HepG2 (cell line): Measurements from ENCODE around the gene SULT4A1. TPM values are rescaled to one million over a fixed set of nuclear protein-coding genes. Genes with fewer than 3 reads are reported as not detected.

Source experiments
- ATAC-seq: fragments of 200-7000 bp; cut with Tn5 transposase; 3 replicates; pipeline ENCODE4 v1.9.1; 2020; ENCODE audit warnings: mild to moderate bottlenecking, moderate library complexity
- BruUV-seq: library from RNA; stranded (reverse); fragments of 400-500 nt; replicated peaks from 2 replicates; lab custom pipeline; 2021; lab: Mats Ljungman, UMichigan
- CTCF ChIA-PET: fragments of 300-600 bp; formaldehyde crosslinking; extraction: SDS; loops from one replicate; lab custom pipeline; 2021; ENCODE audit warnings: low total read pairs, inconsistent platforms, low intra/inter-chr PET ratio; lab: Yijun Ruan, JAX
- POLR2A ChIA-PET: fragments of 350-600 bp; sonication (Branson Sonifier 250); formaldehyde crosslinking; loops from one replicate; lab custom pipeline; 2020; ENCODE audit warnings: antibody characterized with exemption, inconsistent platforms; lab: Yijun Ruan, JAX
- DNase-seq: peaks from one replicate; pipeline ENCODE4 v3.0.0-alpha.2; 2015; ENCODE audit warnings: low spot score
- FAIRE-seq: peaks from 3 replicates; lab custom pipeline; 2011; peaks lifted over from hg19 to GRCh38; lab: Jason Lieb, UNC
- H2AFZ ChIP-seq: one replicate; pipeline ENCODE4 v1.6.1; 2011; ENCODE audit warnings: low read length, inconsistent platforms
- H3K27ac ChIP-seq: fragments of 300-600 bp; 3 replicates; pipeline ENCODE4 v1.8.0; 2011; ENCODE audit warnings: mixed run types, mild to moderate bottlenecking, mixed read lengths, low read length, inconsistent platforms; ENCODE audit not compliant: insufficient read depth; ENCODE audit errors: extremely low read length
- H3K27me3 ChIP-seq, 2 experiments: fragments of 200-600 bp in 1 of 2; 2 replicates in 1 of 2; 3 replicates in 1 of 2; pipeline versions ENCODE4 v1.6.0 to v1.8.0; 2011; ENCODE audit warnings: low read length in 2 of 2, mild to moderate bottlenecking in 2 of 2, moderate library complexity in 2 of 2, inconsistent platforms in 1 of 2; ENCODE audit not compliant: insufficient read depth in 2 of 2, control insufficient read depth in 1 of 2
- H3K36me3 ChIP-seq, 2 experiments: fragments of 200-600 bp in 1 of 2; replicated peaks in 1 of 2; 2 replicates in 1 of 2; 3 replicates in 1 of 2; pipeline versions ENCODE4 v1.5.1 to v1.8.0; 2011; ENCODE audit warnings: low read length in 2 of 2, inconsistent platforms in 1 of 2; ENCODE audit not compliant: insufficient read depth in 2 of 2, control insufficient read depth in 1 of 2
- H3K4me1 ChIP-seq: 2 replicates; pipeline ENCODE4 v1.5.1; 2012; ENCODE audit warnings: low read length, inconsistent platforms; ENCODE audit not compliant: insufficient read depth
- H3K4me2 ChIP-seq: 2 replicates; pipeline ENCODE4 v1.6.0; 2011; ENCODE audit warnings: low read depth, low read length, inconsistent platforms
- H3K4me3 ChIP-seq, 3 experiments: fragments of 200-600 bp in 1 of 3; sonication (generic), shearing (Covaris generic) in 1 of 3; replicated peaks in 1 of 3; 2 replicates each; pipeline ENCODE4 v1.5.1; 2011 to 2016; ENCODE audit warnings: low read length in 3 of 3, inconsistent platforms in 2 of 3, low read depth in 2 of 3, mild to moderate bottlenecking in 2 of 3, control low read depth in 1 of 3, mixed read lengths in 1 of 3; ENCODE audit not compliant: insufficient read depth in 1 of 3
- H3K79me2 ChIP-seq: one replicate; pipeline ENCODE4 v1.6.1; 2011; ENCODE audit warnings: low read length, inconsistent platforms; ENCODE audit not compliant: insufficient read depth
- H3K9ac ChIP-seq: 2 replicates; pipeline ENCODE4 v1.6.0; 2011; ENCODE audit warnings: mild to moderate bottlenecking, low read depth, low read length, inconsistent platforms; ENCODE audit not compliant: insufficient read depth
- H3K9me3 ChIP-seq: 2 replicates; pipeline ENCODE4 v1.5.1; 2012; ENCODE audit warnings: mild to moderate bottlenecking, low read length
- H4K20me1 ChIP-seq: 2 replicates; pipeline ENCODE4 v1.6.0; 2011; ENCODE audit warnings: inconsistent platforms, mild to moderate bottlenecking, low read length, moderate library complexity; ENCODE audit not compliant: insufficient read depth
- CENPT ChIP-seq: sonication (generic); formaldehyde crosslinking; IDR thresholded peaks from 2 replicates; pipeline ENCODE4 v1.8.0; 2022; ENCODE audit warnings: low read depth, mild to moderate bottlenecking, moderate library complexity, missing genetic modification reagents
- ERF ChIP-seq: IDR thresholded peaks from 2 replicates; pipeline ENCODE4 v1.6.1; 2018; ENCODE audit warnings: missing biosample characterization, missing genetic modification reagents
- FUBP1 ChIP-seq: sonication (generic); formaldehyde crosslinking; IDR thresholded peaks from 2 replicates; pipeline ENCODE4 v1.5.1; 2020; ENCODE audit warnings: missing genetic modification reagents, mild to moderate bottlenecking, borderline replicate concordance
- PRDM15 ChIP-seq: sonication (generic); formaldehyde crosslinking; IDR thresholded peaks from 2 replicates; pipeline ENCODE4 v1.4.0; 2020; ENCODE audit warnings: missing genetic modification reagents
- SNAPC2 ChIP-seq: sonication (generic); formaldehyde crosslinking; IDR thresholded peaks from 2 replicates; pipeline ENCODE4 v1.8.1; 2022; ENCODE audit warnings: mild to moderate bottlenecking, missing genetic modification reagents
- XRCC5 ChIP-seq: fragments of 200-400 bp; formaldehyde crosslinking; optimal IDR thresholded peaks from 2 replicates; pipeline ENCODE3; 2017; ENCODE audit warnings: mild to moderate bottlenecking, low read length
- ZBTB7B ChIP-seq: sonication (generic); formaldehyde crosslinking; IDR thresholded peaks from 2 replicates; pipeline ENCODE4 v1.4.0; 2020; ENCODE audit warnings: missing genetic modification reagents
- ZKSCAN5 ChIP-seq: sonication (generic); formaldehyde crosslinking; IDR thresholded peaks from 2 replicates; pipeline ENCODE4 v1.5.1; 2020; ENCODE audit warnings: mild to moderate bottlenecking, missing genetic modification reagents
- ZNF337 ChIP-seq: sonication (generic); formaldehyde crosslinking; IDR thresholded peaks from 2 replicates; pipeline ENCODE4 v1.5.1; 2020; ENCODE audit warnings: missing genetic modification reagents, low read depth, mild to moderate bottlenecking, borderline replicate concordance
- ZNF484 ChIP-seq: sonication (generic); formaldehyde crosslinking; IDR thresholded peaks from 2 replicates; pipeline ENCODE4 v1.5.1; 2020; ENCODE audit warnings: mild to moderate bottlenecking, low read depth, missing genetic modification reagents, borderline replicate concordance
- ZNF709 ChIP-seq: sonication (generic); formaldehyde crosslinking; IDR thresholded peaks from 2 replicates; pipeline ENCODE4 v1.5.0; 2020; ENCODE audit warnings: mild to moderate bottlenecking, missing genetic modification reagents
- WGBS: methylation state at CpG from one replicate; pipeline ENCODE4 v1.1.6; 2017; ENCODE audit warnings: low lambda C conversion rate; 5-methylcytosine and 5-hydroxymethylcytosine counted together
- in situ Hi-C: cut with HindIII; loops from 2 replicates; pipeline ENCODE4 v1.10.0; 2017; ENCODE audit warnings: low pct_unique_long_range_greater_than_20kb; ENCODE audit not compliant: extremely low pct_ligation_motif_present
- intact Hi-C: fragments of 100-400 bp; cut with micrococcal nuclease; formaldehyde crosslinking; loops from one replicate; pipeline ENCODE4 v1.10.0; 2022; ENCODE audit not compliant: unreplicated experiment
- polyA plus RNA-seq, 8 experiments: library from polyadenylated mRNA; depleted of rRNA in 3 of 8; stranded (reverse) in 7 of 8; unstranded in 1 of 8; fragments of >200 nt; fragmentation: Illumina TruSeq in 4 of 8; extraction: Trizol in 4 of 8; gene quantifications; 2 replicates each; pipeline versions ENCODE4 v1.2.1 to v1.2.3, GENCODE V29; 2011 to 2016; ENCODE audit warnings: low read depth in 4 of 8, missing spikeins in 1 of 8, mixed read lengths in 1 of 8; ENCODE audit not compliant: insufficient read depth in 1 of 8
- total RNA-seq, 5 experiments: library from RNA; depleted of rRNA; stranded (reverse); fragments of >200 nt; fragmentation: Illumina TruSeq; extraction: Trizol; gene quantifications; 2 replicates each; pipeline ENCODE4 v1.2.3, GENCODE V29; 2016; ENCODE audit warnings: low read depth in 1 of 5

The SULT4A1 gene
- total and polyA plus RNA-seq, 2 of the 13 experiments (the other 11 are each of a cell fraction or from before 2014, with no cell fraction given): not detected

GRCh38 chr22:43823911-43824665 is 38.2 kb downstream of the SULT4A1 start:
- Histone ChIP-seq H2AFZ (no peak overlapping the region), H3K4me1 (peaks cover 12% of the 10 kb centered on the region), H3K4me3 (no peak overlapping the region), H3K36me3 (no peaks in the 10 kb centered on the region), H3K27me3 (peaks cover 1 to 53% of the 10 kb centered on the region in 2 experiments; a peak in 4 of 5 replicates), H3K9me3 (no peaks in the 10 kb centered on the region), H3K79me2 (no peaks in the 10 kb centered on the region), H3K4me2 (no peak overlapping the region), H3K27ac (no peak overlapping the region), H4K20me1 (no peaks in the 10 kb centered on the region), H3K9ac (no peak overlapping the region)
- intact Hi-C loops: no loop called here
- POLR2A ChIA-PET: no interaction called here
- 37% methylated on average over 17 of the region's 17 CpGs for WGBS
- CTCF ChIA-PET: no interaction called here
- in situ Hi-C loops: no loop called here
- FAIRE-seq (no peak), ATAC-seq (peak; percentile 37), DNase-seq (no peak)
- no peak for TF ChIP-seq ERF (CRISPR knock-in tag)
- no peak for TF ChIP-seq PRDM15 (CRISPR knock-in tag)
- no peak for TF ChIP-seq XRCC5
- TF ChIP-seq SNAPC2 (CRISPR knock-in tag): no peak
- no peak for TF ChIP-seq FUBP1 (CRISPR knock-in tag)
- TF ChIP-seq CENPT (CRISPR knock-in tag): no peak
- TF ChIP-seq ZBTB7B (CRISPR knock-in tag): no peak
- no peak for TF ChIP-seq ZNF484 (CRISPR knock-in tag)
- no peak for TF ChIP-seq ZKSCAN5 (CRISPR knock-in tag)
- TF ChIP-seq ZNF709 (CRISPR knock-in tag): no peak
- no peak for TF ChIP-seq ZNF337
- BruUV-seq: no TSS peak
